HepG2 (cell line): ENCODE data around the gene ZNF287. TPM values are rescaled to one million over a fixed set of nuclear protein-coding genes. Genes with fewer than 3 reads are reported as not detected.

Experiments
- ARNTL ChIP-seq: sonication (generic); formaldehyde crosslinking; IDR thresholded peaks from 2 replicates; pipeline ENCODE4 v1.4.0; 2020; ENCODE audit warnings: mild to moderate bottlenecking, missing genetic modification reagents
- BHLHE40 ChIP-seq: IDR thresholded peaks from 2 replicates; pipeline ENCODE4 v1.6.1; 2011; ENCODE audit warnings: low read length, improper control_type of control experiment
- FOXA1 ChIP-seq, 2 experiments: fragments of 450-650 bp in 1 of 2; sonication (generic) in 1 of 2; formaldehyde crosslinking in 1 of 2; IDR thresholded peaks; 2 replicates each; pipeline versions ENCODE4 v1.4.0 to v1.6.1; 2016 to 2020; ENCODE audit warnings: missing genetic modification reagents in 1 of 2
- GATAD2A ChIP-seq: IDR thresholded peaks from 2 replicates; pipeline ENCODE4 v1.6.1; 2016
- HOXA5 ChIP-seq: sonication (generic); formaldehyde crosslinking; IDR thresholded peaks from 2 replicates; pipeline ENCODE4 v1.4.0; 2020; ENCODE audit warnings: missing genetic modification reagents
- MAFK ChIP-seq, 2 experiments: IDR thresholded peaks in 1 of 2; conservative IDR thresholded peaks in 1 of 2; 2 replicates each; pipeline ENCODE4 v1.6.1; 2011; ENCODE audit warnings: improper control_type of control experiment in 2 of 2, low read length in 2 of 2
- PITX1 ChIP-seq: sonication (generic); formaldehyde crosslinking; IDR thresholded peaks from 2 replicates; pipeline ENCODE4 v1.5.1; 2020; ENCODE audit warnings: mild to moderate bottlenecking, missing genetic modification reagents
- SYNCRIP ChIP-seq: fragments of 200-400 bp; formaldehyde crosslinking; IDR thresholded peaks from 2 replicates; pipeline ENCODE4 v1.6.1; 2018; ENCODE audit warnings: mild to moderate bottlenecking, low read depth, low read length; ENCODE audit not compliant: insufficient read depth
- ZFP41 ChIP-seq: sonication (generic); formaldehyde crosslinking; IDR thresholded peaks from 2 replicates; pipeline ENCODE4 v1.4.0; 2020; ENCODE audit warnings: mild to moderate bottlenecking, missing genetic modification reagents, borderline replicate concordance
- ZNF136 ChIP-seq: sonication (generic); formaldehyde crosslinking; IDR thresholded peaks from 2 replicates; pipeline ENCODE4 v1.8.1; 2022; ENCODE audit warnings: low read depth, mild to moderate bottlenecking, moderate library complexity, missing genetic modification reagents
- ZNF160 ChIP-seq: sonication (generic); formaldehyde crosslinking; IDR thresholded peaks from 2 replicates; pipeline ENCODE4 v1.8.0; 2022; ENCODE audit warnings: mild to moderate bottlenecking, inconsistent platforms, missing genetic modification reagents
- ZNF34 ChIP-seq: sonication (generic); formaldehyde crosslinking; IDR thresholded peaks from 2 replicates; pipeline ENCODE4 v1.4.0; 2020; ENCODE audit warnings: mild to moderate bottlenecking, missing genetic modification reagents, borderline replicate concordance
- ZNF577 ChIP-seq: sonication (generic); formaldehyde crosslinking; IDR thresholded peaks from 2 replicates; pipeline ENCODE4 v1.4.0; 2020; ENCODE audit warnings: mild to moderate bottlenecking, low read depth, missing genetic modification reagents, borderline replicate concordance
- ZNF589 ChIP-seq: sonication (generic); formaldehyde crosslinking; conservative IDR thresholded peaks from 2 replicates; pipeline ENCODE4 v1.8.0; 2022; ENCODE audit warnings: mild to moderate bottlenecking, moderate library complexity, missing genetic modification reagents
- ZNF660 ChIP-seq: sonication (generic); formaldehyde crosslinking; IDR thresholded peaks from 2 replicates; pipeline ENCODE4 v1.5.1; 2020; ENCODE audit warnings: mild to moderate bottlenecking, low read depth, missing genetic modification reagents, borderline replicate concordance
- polyA plus RNA-seq, 8 experiments: library from polyadenylated mRNA; depleted of rRNA in 3 of 8; stranded (reverse) in 7 of 8; unstranded in 1 of 8; fragments of >200 nt; fragmentation: Illumina TruSeq in 4 of 8; extraction: Trizol in 4 of 8; gene quantifications; 2 replicates each; pipeline versions ENCODE4 v1.2.1 to v1.2.3, GENCODE V29; 2011 to 2016; ENCODE audit warnings: low read depth in 4 of 8, missing spikeins in 1 of 8, mixed read lengths in 1 of 8; ENCODE audit not compliant: insufficient read depth in 1 of 8
- total RNA-seq, 5 experiments: library from RNA; depleted of rRNA; stranded (reverse); fragments of >200 nt; fragmentation: Illumina TruSeq; extraction: Trizol; gene quantifications; 2 replicates each; pipeline ENCODE4 v1.2.3, GENCODE V29; 2016; ENCODE audit warnings: low read depth in 1 of 5
- TF ChIP-seq, protein P1 (sequence below): sonication (generic); formaldehyde crosslinking; IDR thresholded peaks from 2 replicates; pipeline ENCODE4 v1.4.0; 2020; ENCODE audit warnings: missing genetic modification reagents
- TF ChIP-seq, protein P2 (sequence below): sonication (generic); formaldehyde crosslinking; IDR thresholded peaks from 2 replicates; pipeline ENCODE4 v1.5.0; 2020; ENCODE audit warnings: missing genetic modification reagents
- TF ChIP-seq, protein P3 (sequence below): IDR thresholded peaks from 2 replicates; pipeline ENCODE4 v1.6.1; 2016
- TF ChIP-seq, protein P4 (sequence below): sonication (generic); formaldehyde crosslinking; IDR thresholded peaks from 2 replicates; pipeline ENCODE4 v1.4.0; 2020; ENCODE audit warnings: missing genetic modification reagents
- TF ChIP-seq, protein P5 (sequence below): sonication (generic); formaldehyde crosslinking; IDR thresholded peaks from 2 replicates; pipeline ENCODE4 v1.4.0; 2020; ENCODE audit warnings: missing genetic modification reagents, low read depth, mild to moderate bottlenecking, borderline replicate concordance

ZNF287 gene
- total and polyA plus RNA-seq, 2 of the 13 experiments (the other 11 are each of a cell fraction or from before 2014, with no cell fraction given) = 0.21 TPM; not detected in 1

DNA sequence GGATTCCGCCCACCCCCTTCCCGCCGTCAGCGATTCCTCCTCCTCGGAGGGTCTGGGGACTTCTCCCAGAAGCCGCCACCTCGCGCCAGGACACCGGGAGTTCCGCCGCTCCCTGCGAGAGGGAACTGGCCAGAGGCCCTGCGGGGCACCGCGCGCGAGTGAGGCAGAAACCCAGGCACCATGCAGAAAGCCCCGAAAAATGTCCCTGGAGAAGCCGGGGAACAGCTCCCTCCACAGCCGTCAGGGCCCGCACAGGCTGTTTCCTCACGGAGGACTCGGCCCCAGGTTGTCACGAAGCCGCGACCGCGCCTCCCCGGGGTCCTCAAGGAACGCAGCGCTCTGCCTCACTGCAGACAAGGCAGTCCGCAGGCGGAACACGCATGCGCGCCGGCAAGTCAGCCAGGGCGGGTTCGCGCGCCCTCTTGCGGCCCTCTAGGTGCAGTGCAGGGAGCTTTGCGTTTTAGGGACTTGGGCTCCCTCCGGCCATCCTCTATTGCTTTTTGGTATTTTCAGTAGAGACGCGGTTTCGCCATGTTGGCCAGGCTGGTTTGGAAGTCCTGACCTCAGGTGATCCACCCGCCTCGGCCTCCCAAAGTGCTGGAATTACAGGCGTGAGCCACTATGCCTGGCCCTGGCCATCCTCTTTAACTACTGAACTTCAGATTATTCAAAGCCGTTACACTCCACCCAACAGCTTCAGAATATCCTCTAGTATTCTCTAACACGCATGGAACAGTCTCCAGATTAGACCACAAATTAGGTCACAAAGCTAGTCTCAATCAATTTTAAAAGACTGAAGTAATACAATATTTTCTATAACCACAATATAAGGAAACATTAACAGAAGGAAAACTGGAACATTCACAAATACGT is 20.3 kb upstream of the ZNF287 start (continued):
- TF ChIP-seq, protein P1, sequence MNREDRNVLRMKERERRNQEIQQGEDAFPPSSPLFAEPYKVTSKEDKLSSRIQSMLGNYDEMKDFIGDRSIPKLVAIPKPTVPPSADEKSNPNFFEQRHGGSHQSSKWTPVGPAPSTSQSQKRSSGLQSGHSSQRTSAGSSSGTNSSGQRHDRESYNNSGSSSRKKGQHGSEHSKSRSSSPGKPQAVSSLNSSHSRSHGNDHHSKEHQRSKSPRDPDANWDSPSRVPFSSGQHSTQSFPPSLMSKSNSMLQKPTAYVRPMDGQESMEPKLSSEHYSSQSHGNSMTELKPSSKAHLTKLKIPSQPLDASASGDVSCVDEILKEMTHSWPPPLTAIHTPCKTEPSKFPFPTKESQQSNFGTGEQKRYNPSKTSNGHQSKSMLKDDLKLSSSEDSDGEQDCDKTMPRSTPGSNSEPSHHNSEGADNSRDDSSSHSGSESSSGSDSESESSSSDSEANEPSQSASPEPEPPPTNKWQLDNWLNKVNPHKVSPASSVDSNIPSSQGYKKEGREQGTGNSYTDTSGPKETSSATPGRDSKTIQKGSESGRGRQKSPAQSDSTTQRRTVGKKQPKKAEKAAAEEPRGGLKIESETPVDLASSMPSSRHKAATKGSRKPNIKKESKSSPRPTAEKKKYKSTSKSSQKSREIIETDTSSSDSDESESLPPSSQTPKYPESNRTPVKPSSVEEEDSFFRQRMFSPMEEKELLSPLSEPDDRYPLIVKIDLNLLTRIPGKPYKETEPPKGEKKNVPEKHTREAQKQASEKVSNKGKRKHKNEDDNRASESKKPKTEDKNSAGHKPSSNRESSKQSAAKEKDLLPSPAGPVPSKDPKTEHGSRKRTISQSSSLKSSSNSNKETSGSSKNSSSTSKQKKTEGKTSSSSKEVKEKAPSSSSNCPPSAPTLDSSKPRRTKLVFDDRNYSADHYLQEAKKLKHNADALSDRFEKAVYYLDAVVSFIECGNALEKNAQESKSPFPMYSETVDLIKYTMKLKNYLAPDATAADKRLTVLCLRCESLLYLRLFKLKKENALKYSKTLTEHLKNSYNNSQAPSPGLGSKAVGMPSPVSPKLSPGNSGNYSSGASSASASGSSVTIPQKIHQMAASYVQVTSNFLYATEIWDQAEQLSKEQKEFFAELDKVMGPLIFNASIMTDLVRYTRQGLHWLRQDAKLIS (CRISPR knock-in tag) = no peak
- TF ChIP-seq ZNF589 (CRISPR knock-in tag) (no peak), ZNF34 (CRISPR knock-in tag) (no peak), ARNTL (no peak), MAFK (conservative IDR thresholded peaks at IDR 0.05 in 1 of 2, IDR thresholded peaks at IDR 0.05 in 1 of 2; ENCODE audit: low read length in 2 of 2) (no peak), HOXA5 (peak; percentile 19; the same call in 1 of the 2 replicates), ZFP41 (CRISPR knock-in tag) (peak; percentile 89), PITX1 (CRISPR knock-in tag) (no peak), SYNCRIP (no peak), ZNF577 (CRISPR knock-in tag) (no peak), GATAD2A (CRISPR knock-in tag) (no peak), ZNF136 (CRISPR knock-in tag) (no peak), ZNF160 (CRISPR knock-in tag) (no peak), FOXA1 (IDR thresholded peaks at IDR 0.05) (no peak), FOXA1 (CRISPR knock-in tag; IDR thresholded peaks at IDR 0.05) (no peak), BHLHE40 (no peak), ZNF660 (CRISPR knock-in tag) (no peak)
- TF ChIP-seq, protein P2, sequence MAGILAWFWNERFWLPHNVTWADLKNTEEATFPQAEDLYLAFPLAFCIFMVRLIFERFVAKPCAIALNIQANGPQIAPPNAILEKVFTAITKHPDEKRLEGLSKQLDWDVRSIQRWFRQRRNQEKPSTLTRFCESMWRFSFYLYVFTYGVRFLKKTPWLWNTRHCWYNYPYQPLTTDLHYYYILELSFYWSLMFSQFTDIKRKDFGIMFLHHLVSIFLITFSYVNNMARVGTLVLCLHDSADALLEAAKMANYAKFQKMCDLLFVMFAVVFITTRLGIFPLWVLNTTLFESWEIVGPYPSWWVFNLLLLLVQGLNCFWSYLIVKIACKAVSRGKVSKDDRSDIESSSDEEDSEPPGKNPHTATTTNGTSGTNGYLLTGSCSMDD = no peak
- TF ChIP-seq, protein P3, sequence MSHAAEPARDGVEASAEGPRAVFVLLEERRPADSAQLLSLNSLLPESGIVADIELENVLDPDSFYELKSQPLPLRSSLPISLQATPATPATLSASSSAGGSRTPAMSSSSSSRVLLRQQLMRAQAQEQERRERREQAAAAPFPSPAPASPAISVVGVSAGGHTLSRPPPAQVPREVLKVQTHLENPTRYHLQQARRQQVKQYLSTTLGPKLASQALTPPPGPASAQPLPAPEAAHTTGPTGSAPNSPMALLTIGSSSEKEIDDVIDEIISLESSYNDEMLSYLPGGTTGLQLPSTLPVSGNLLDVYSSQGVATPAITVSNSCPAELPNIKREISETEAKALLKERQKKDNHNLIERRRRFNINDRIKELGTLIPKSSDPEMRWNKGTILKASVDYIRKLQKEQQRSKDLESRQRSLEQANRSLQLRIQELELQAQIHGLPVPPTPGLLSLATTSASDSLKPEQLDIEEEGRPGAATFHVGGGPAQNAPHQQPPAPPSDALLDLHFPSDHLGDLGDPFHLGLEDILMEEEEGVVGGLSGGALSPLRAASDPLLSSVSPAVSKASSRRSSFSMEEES (CRISPR knock-in tag) = no peak
- TF ChIP-seq, protein P4, sequence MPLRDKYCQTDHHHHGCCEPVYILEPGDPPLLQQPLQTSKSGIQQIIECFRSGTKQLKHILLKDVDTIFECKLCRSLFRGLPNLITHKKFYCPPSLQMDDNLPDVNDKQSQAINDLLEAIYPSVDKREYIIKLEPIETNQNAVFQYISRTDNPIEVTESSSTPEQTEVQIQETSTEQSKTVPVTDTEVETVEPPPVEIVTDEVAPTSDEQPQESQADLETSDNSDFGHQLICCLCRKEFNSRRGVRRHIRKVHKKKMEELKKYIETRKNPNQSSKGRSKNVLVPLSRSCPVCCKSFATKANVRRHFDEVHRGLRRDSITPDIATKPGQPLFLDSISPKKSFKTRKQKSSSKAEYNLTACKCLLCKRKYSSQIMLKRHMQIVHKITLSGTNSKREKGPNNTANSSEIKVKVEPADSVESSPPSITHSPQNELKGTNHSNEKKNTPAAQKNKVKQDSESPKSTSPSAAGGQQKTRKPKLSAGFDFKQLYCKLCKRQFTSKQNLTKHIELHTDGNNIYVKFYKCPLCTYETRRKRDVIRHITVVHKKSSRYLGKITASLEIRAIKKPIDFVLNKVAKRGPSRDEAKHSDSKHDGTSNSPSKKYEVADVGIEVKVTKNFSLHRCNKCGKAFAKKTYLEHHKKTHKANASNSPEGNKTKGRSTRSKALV (CRISPR knock-in tag) = no peak
- TF ChIP-seq, protein P5, sequence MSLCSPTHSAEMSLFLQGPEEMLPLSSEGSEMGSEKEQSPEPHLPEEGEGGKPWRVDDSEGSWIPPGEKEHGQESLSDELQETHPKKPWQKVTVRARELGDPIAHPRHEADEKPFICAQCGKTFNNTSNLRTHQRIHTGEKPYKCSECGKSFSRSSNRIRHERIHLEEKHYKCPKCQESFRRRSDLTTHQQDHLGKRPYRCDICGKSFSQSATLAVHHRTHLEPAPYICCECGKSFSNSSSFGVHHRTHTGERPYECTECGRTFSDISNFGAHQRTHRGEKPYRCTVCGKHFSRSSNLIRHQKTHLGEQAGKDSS = no peak
